GM23248 (cell line): ENCODE data around the gene TTC28.

Source experiments
- EZH2 ChIP-seq: fragments of 200-600 bp; sonication (generic); IDR thresholded peaks from 2 replicates; pipeline ENCODE4 v1.6.1; 2018; ENCODE audit warnings: antibody characterized with exemption, mild to moderate bottlenecking; ENCODE audit not compliant: insufficient read depth, poor library complexity, severe bottlenecking
- EZH2phosphoT487 ChIP-seq: fragments of 200-600 bp; sonication (generic); IDR thresholded peaks from 2 replicates; pipeline ENCODE4 v1.6.1; 2018; ENCODE audit warnings: antibody characterized with exemption, moderate library complexity, mild to moderate bottlenecking, low read depth; ENCODE audit not compliant: insufficient read depth

DNA sequence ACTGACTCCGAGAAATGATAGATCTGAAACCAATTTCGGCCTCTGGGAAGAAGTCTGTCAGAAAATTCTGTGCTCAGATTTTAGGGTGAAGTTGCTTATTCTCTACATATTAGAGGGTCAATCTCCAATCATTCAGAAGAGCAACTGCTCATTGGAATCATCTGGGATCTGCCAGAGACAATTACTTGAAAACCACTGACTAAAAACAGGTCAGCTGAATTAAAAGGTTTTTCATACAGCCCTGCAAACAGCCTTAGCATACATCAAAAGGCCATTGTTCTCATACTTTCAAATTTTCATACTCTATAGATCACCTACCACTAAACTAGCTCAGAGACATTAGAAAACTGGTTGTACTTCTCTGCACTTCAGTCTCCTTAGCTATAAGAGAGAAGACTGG lies 470.9 kb downstream of the TTC28 start:
- no peak for TF ChIP-seq EZH2
- TF ChIP-seq EZH2phosphoT487: no peak
